Hypothalamus (tissue), 51 donors: Measurements from ENCODE around the gene NAALADL2.
"Not testable (repeated sequence)": the region's sequence is repeated elsewhere in the genome, so short reads cannot be mapped to it uniquely, and the experiment has no call there.

Experiments
- DNase-seq, 51 donors: peaks; one replicate each; lab custom pipeline; 2025; lab: John Stamatoyannopoulos, UW

Gene NAALADL2

DNA sequence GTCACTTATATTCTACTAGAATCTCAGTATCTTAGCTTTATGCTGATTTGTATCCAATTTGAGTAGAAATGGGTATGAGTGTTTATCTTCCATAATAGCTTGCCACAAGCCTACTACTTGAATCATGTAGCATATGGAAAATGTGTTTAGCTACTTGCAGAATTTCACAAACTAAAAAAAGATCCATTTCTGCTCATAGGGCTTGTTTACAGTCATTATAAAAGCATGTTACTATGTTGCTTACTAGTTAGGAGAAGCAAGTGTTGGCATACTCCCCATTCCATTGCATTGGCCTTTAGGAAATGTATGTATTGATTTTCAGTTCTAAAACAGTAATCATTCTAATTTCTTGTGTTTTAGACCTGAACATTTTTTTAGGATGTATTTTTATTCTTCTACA, 939.2 kb downstream of the NAALADL2 start:
- no peak for DNase-seq

GRCh38 chr3:175805825-175806224, 946.7 kb downstream of the NAALADL2 start:
- no peak for DNase-seq

GRCh38 chr3:175807175-175807574, 948.0 kb downstream of the NAALADL2 start:
- DNase-seq = no peak

- no peak for DNase-seq
Observed at GRCh38 chr3:175818811-175819464, 959.8 kb downstream of the NAALADL2 start.

- DNase-seq = not testable (repeated sequence)
Observed at GRCh38 chr3:175822766-175823491, 963.8 kb downstream of the NAALADL2 start.

GRCh38 chr3:175825016-175825580, 966.0 kb downstream of the NAALADL2 start:
- DNase-seq = not testable (repeated sequence)

GRCh38 chr3:175826759-175827158, 967.6 kb downstream of the NAALADL2 start:
- no peak for DNase-seq

DNA sequence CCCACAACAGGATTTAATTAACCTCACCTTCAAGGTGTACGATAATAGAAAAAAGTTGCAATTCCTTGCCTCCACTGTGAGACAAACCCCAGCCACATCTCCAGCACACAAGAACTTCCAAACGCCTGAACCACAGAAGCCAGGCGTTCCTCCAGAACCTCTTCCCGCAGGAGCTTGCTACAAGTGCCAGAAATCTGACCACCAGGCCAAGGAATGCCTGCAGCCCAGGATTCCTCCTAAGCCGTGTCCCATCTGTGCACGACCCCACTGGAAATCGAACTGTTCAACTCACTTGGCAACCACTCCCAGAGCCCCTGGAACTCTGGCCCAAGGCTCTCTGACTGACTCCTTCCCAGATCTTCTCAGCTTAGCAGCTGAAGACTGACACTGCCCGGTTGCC, 970.7 kb downstream of the NAALADL2 start:
- not testable (repeated sequence) for DNase-seq

GRCh38 chr3:175835763-175836162, 976.6 kb downstream of the NAALADL2 start:
- not testable (repeated sequence) for DNase-seq

GRCh38 chr3:175836617-175837016, 977.5 kb downstream of the NAALADL2 start:
- no peak for DNase-seq

DNA sequence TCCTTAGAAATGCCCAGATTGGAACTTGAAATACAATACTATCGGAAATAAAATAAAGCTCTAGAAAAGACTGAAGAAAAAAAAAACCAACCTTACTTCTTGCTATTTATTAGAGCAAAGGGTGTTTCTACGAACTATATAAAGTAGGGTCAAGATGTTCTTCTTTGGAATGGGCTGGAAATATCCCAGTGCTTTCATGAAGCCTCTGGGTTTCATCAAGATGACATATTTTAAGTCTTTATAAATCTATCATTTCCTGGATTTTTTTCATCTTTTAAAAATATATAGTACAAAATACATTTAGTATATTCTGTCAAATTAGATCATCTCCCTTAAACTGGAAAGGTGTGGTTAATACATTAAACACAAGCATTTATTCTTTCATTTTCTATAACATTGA, 978.8 kb downstream of the NAALADL2 start:
- DNase-seq = no peak

DNA sequence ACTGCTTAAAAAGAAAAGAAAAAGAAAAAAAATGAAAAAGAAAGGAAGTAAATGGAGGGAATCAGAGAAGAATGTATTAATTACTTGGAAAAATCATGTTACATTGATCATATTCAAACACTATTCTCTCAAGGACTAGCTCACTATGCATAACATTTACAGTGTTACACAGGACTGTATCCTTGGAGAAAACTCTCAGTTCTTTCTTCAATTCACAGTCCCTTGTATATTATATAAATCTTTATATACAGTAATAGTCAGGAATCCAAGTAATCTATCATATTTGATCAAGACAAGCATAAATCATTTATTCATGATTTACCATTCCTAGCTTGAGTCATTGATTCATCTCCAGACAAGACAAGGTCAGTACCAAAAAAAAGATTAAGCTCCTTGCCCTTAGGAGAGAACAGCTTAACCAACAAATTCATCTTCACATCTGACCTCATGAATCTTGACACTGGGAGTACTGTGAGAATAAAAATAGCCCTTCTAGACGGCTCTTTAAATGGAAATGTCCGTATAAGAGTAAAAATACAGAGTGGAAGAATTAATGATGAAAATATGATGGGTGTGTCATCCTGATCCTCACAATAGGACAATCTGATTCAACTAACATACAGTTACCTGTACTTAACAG, 980.4 kb downstream of the NAALADL2 start:
- DNase-seq = no peak

DNA sequence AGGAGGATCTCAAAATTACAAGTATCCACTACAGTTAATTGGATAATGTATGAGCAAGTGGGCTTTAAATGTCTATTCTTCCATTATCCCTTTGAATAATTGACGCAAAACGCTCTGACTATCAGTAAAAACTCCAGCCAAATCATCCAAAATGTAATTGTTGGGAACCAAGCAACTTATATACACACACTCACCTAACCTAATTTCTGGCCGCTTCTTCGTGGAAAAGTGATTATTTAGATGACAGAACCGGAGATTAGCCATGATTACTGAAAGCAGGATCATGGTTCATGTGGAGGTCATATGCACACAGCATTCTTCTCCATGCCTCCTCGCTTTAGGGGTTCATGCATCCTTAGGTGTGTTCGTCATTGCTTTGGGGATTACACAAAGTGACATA, 992.4 kb downstream of the NAALADL2 start:
- DNase-seq = no peak

GRCh38 chr3:175852560-175852959, 993.4 kb downstream of the NAALADL2 start:
- DNase-seq = no peak

DNA sequence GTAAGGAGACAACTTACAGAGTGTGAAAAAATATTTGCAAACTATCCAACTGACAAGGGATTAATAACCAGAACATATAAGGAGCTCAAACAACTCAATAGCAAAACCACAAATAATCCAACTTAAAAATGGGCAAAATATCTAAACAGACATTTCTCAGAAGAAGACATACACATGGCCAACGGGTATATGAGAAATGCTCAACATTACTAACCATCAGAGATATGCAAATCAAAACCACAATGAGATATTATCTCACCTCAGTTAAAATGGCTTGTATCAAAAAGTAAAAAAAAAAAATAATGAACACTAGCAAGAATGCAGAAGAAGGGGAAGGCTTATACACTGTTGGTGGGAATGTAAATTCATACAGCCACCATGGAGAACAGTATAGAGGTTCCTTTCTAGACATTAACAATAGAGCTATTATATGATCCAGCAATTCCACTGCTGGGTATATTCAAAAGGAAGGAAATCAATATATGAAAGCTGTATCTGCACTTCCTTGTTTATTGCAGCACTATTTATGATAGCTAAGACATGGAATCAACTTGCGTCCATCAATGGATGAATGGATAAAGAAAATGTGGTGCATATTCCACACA, 998.6 kb downstream of the NAALADL2 start:
- no peak for DNase-seq
